ENCODE results near the gene SCMH1. TPM values are rescaled to one million over a fixed set of nuclear protein-coding genes. Genes with fewer than 3 reads are reported as not detected.

Gene SCMH1
- total and polyA plus RNA-seq, 2 of the 4 experiments (the other 2 are of a cell fraction): 9.0 to 19.4 TPM

DNA sequence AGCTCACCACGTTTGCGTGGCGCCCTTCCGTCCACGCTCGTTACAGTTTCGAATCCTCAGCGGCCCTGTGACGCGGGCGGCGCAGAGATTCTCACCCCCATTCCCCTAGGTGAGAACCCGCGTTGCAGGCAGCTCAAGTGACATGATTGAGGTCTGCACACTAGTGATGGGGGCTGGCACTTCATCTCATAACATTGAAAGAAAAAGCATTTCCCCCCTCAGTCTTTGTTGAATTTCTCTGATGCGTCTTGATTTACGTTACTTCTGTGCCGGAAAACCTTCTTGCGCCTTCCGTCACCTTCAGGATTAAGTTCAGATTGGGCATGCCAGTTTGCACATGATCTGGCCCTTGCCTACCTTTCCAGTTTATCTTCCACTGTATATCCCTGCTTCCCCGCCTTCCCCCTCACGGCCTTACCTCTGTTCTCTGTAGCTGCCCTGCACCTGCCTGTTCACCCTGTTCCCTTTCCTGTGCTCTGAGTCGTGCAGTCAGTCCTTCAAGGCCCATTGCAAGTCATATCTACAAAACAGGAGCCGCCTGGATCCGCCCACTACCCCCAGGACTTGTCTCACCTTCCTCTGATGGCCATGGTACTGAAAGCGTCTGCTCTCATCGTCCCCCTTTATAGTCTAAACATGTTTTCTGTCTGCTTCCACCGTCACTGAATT, 261.5 kb downstream of the SCMH1 start:
- no peaks in the 10 kb centered on the region for H3K9me3 ChIP-seq (ENCODE audit: control insufficient read depth, insufficient read depth, low read length)
- H2BK20ac ChIP-seq (ENCODE audit: low read depth, low read length): 0 out of 2 replicates have a peak overlapping the region, but pooled peaks have one; percentile 26
- peak overlapping the region; percentile 25 for H3K56ac ChIP-seq (ENCODE audit: extremely low read depth, insufficient read depth, low read length)
- whole genome bisulfite sequencing, 2 experiments (ENCODE audit: extremely low coverage in 2 of 2, insufficient read length in 1 of 2): 7% methylated on average over 14 of the region's 27 CpGs; no CpG with 5 or more reads in 1 of the 2 experiments
- peak overlapping the region; percentile 42 for H3K4ac ChIP-seq (ENCODE audit: low read depth, low read length)
- H4K8ac ChIP-seq (ENCODE audit: low read depth in 2 of 2, low read length in 2 of 2): peak overlapping the region; percentile 17 to 79
- peak overlapping the region; percentile 55 for H3K23ac ChIP-seq (ENCODE audit: low read depth, low read length)
- H3K36me3 ChIP-seq (ENCODE audit: control insufficient read depth, insufficient read depth, low read length): peaks cover 4% of the 10 kb centered on the region; the same call in 1 of the 2 replicates
- peaks cover 9 to 52% of the 10 kb centered on the region in 2 experiments for H3K79me1 ChIP-seq (ENCODE audit: low read depth in 1 of 2, low read length in 2 of 2)
- no peaks in the 10 kb centered on the region for H3K27me3 ChIP-seq (ENCODE audit: control insufficient read depth, insufficient read depth, low read length)
- H4K5ac ChIP-seq (ENCODE audit: low read depth, low read length): peak overlapping the region; percentile 3; the same call in 1 of the 2 replicates
- peak overlapping the region; percentile 70 for H3K27ac ChIP-seq (ENCODE audit: insufficient read depth, low read length)
- peak overlapping the region; percentile 25; the same call in 1 of the 2 replicates for H3K18ac ChIP-seq (ENCODE audit: low read depth, low read length)
- peak; percentile 50 for DNase-seq
- peaks cover 21% of the 10 kb centered on the region for H3K4me1 ChIP-seq (ENCODE audit: control insufficient read depth, insufficient read depth, low read length)
- BruUV-seq (replicated peaks): no TSS peak
- peak overlapping the region; percentile 25; the same call in 1 of the 3 replicates for H2BK15ac ChIP-seq (ENCODE audit: low read depth, low read length)
- intact Hi-C loops (cut with micrococcal nuclease): no loop called here
- ChIA-PET CTCF (interaction anchor here (0.7 kb wide), 1 partner anchor 23 kb away, joined by 3 read pairs; no protein-coding TSS in a partner anchor), POLR2A (ENCODE audit: unreplicated experiment) (interaction anchor here (0.6 kb wide), 1 partner anchor 213 kb away, joined by 6 read pairs; no protein-coding TSS in a partner anchor)
- peak overlapping the region; percentile 93 for H2AFZ ChIP-seq (replicated peaks; ENCODE audit: low read length, poor library complexity)
- TF ChIP-seq POLR2A (IDR thresholded peaks at IDR 0.05; ENCODE audit: low read depth, low read length) (peak; percentile 83), CHD1 (IDR thresholded peaks at IDR 0.05; ENCODE audit: low read depth, low read length) (peak; percentile 57; the same call in 1 of the 2 replicates), FOS (IDR thresholded peaks at IDR 0.05; ENCODE audit: low read depth, low read length) (0 out of 2 replicates have a peak, but pooled peaks have one; percentile 29)
- TF ChIP-seq, protein P1, sequence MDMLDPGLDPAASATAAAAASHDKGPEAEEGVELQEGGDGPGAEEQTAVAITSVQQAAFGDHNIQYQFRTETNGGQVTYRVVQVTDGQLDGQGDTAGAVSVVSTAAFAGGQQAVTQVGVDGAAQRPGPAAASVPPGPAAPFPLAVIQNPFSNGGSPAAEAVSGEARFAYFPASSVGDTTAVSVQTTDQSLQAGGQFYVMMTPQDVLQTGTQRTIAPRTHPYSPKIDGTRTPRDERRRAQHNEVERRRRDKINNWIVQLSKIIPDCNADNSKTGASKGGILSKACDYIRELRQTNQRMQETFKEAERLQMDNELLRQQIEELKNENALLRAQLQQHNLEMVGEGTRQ (IDR thresholded peaks at IDR 0.05; ENCODE audit: low read depth, low read length): no peak
- dilution Hi-C loops (cut with HindIII; ENCODE audit: low sequenced_read_pairs, unreplicated experiment): no loop called here
- peak overlapping the region; percentile 41 for H2AK5ac ChIP-seq (ENCODE audit: low read depth, low read length)
- H4K91ac ChIP-seq (ENCODE audit: insufficient read depth, low read depth, low read length): peak overlapping the region; percentile 48
- H3K9me1 ChIP-seq (ENCODE audit: insufficient read depth, low read length): peaks cover 20% of the 10 kb centered on the region
- H2BK120ac ChIP-seq (ENCODE audit: low read depth, low read length): peak overlapping the region; percentile 20; the same call in 1 of the 2 replicates
- H2BK5ac ChIP-seq (ENCODE audit: low read depth, low read length, poor library complexity, severe bottlenecking): peak overlapping the region; percentile 69
- H4K20me1 ChIP-seq (ENCODE audit: insufficient read depth, low read length): peaks cover 28% of the 10 kb centered on the region
- peak overlapping the region; percentile 90 for H3K4me2 ChIP-seq (ENCODE audit: low read depth, low read length)
- peak overlapping the region; percentile 63 for H3K9ac ChIP-seq (ENCODE audit: low read depth, low read length)
- peak overlapping the region; percentile 98 for H2AK9ac ChIP-seq (replicated peaks; ENCODE audit: low read depth, low read length, poor library complexity)
- in situ Hi-C loops (cut with MboI; ENCODE audit: low sequenced_read_pairs): no loop called here
- ATAC-seq (ENCODE audit: low read depth): no peak
- peak overlapping the region; percentile 80 for H3K14ac ChIP-seq (replicated peaks; ENCODE audit: low read depth, low read length)
- H3K4me3 ChIP-seq (ENCODE audit: insufficient read depth, low read depth, low read length): peak overlapping the region; percentile 67

Data from IMR-90 (cell line).